Pons (tissue), 1 donor: ENCODE data around the gene SMURF1.

ENCODE experiments used
- DNase-seq: peaks from one replicate; pipeline ENCODE4 v3.0.0-alpha.2; 2016; ENCODE audit warnings: low spot score

SMURF1 gene

DNA sequence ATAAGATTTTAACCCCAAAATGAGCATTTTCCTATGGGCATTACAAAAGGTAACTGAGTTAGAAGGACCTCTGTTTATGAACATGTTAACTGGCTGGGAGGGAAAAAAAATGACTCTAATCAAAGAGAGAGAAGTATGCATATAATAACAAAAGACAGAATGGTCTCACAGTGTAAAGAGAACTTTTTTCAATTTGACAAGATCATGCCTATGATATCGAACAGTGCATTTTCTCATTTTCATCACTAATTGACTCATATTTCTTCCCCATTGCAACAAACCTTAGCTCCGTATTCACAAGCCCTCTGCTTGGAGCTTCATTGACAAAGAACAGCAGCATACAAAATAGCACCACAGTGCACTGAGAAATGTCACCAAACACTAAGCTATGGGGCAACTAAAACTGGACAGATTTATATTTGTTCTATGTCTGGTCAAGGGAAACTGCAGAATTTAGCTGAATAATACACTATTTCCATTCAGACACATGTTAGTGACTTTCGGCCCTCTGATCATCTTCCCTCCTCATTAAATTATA lies 45.6 kb downstream of the SMURF1 start:
- DNase-seq, result peak; percentile 23

DNA sequence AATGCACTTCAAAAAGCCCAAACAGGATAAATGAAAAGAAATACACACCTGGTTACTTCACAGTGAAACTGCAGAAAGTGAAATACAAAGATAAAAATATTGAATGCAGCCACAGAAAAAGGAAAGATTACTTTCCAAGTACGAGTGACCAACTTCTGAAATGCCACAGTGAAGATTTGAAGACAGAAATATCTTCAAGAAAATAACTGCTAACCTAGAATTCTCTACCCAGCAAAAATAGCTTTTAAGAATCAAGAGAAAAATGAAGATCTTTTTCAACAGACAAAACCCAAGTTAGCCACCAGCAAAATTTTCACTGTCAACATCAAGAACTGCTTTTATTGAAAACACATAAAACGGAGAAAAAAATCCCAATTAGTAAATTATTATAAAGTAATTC lies 46.2 kb downstream of the SMURF1 start:
- DNase-seq, result no peak

DNA sequence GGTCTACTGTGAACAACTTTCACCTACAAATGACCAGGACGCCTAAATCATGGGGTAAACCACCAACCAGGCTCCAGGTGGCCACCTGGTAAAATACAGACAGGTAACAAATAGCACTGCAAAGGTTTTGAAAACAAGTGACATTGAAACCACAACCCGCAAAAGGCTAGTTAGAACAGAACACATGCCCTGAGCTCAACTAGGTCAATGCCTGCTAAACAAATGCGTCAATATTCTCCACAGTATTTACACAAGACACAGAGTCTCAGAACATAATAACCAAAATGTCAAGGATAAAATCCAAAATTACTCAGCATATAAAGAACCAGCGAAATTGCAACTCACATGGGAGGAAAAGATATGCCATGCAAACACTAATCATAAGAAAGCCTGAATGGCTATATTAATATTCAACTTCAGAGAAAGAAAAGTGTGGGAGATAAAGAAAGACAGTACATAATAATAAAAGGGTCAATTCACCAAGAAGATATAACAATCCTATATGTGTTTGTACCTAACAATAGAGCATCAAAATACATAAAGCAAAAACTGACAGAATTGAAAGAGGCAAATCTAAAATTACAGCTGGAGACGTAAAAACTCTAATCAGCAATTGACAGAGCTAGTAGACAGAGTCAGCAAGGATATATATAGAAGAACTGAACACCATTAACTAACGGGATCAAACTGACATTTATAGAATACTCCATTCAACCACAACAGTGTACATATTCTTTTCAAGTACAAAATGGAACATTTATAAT lies 47.6 kb downstream of the SMURF1 start:
- DNase-seq, result peak; percentile 27

DNA sequence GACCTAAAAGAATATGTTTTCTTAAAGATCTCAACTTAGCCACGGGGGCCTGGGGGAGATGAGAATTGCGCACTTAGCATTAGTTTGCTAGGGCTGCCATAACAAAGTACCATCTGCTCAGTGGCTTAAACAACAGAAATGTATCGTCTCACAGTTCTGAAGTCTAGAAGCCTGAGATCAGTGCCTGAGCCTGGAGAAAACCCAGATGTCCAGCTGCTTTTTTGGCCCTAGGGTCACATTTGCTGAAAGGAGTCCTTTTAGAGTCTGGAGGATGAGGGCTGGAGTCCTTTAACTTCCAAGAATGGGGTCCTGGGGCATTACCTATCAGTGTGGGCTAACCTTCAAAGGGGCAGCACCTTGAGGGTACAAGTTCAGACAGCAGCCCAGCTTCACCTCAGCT lies 48.2 kb downstream of the SMURF1 start:
- DNase-seq, result peak; percentile 19

DNA sequence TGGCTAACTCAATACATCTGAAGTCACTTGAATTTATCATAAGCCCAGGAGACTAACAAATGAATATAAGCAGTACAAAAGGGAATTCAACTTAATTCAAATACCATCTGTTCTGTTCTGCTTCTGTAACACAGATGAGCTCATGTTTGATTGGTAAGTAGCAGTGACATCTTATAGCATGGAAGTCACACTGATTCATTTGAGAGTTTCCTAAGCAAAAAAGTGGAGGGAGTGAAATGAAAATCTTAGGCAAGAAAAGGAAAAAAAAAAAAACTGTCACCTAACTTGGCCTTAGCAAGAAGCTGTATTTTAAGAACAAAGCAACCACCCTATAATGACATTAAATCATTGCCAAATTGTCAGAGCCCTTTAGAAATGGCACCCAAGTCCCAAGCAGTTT lies 49.5 kb downstream of the SMURF1 start:
- DNase-seq, result peak; percentile 18

DNA sequence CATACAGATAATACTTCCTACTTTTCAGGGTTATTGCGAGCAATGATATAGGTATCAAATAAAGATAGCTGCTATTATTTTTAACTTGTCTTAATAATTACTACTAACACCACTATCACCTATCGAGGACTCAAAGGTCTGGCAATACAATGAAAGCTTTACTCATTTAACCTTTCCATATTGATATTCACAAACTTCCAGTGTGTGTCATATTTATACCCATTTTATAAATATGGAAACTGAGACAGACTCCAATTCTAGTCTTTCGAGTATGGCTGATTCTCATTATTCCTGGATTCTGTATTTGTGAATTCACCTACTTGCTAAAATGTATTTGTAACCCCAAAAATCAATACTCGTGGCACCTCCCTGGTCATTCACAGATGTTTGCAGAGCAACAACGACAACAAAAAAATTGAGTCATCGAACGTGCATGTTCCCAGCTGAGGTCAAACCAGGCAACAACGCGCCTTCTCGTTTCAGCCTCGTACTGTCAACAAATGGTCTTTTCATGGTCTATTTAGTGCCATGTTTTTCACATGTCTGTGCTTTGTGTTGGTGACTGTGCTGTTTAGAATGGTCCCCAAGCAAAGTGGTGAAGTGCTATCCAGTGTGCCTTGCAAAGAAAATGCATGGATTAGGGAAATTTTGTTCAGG lies 51.7 kb downstream of the SMURF1 start:
- peak; percentile 84 for DNase-seq

DNA sequence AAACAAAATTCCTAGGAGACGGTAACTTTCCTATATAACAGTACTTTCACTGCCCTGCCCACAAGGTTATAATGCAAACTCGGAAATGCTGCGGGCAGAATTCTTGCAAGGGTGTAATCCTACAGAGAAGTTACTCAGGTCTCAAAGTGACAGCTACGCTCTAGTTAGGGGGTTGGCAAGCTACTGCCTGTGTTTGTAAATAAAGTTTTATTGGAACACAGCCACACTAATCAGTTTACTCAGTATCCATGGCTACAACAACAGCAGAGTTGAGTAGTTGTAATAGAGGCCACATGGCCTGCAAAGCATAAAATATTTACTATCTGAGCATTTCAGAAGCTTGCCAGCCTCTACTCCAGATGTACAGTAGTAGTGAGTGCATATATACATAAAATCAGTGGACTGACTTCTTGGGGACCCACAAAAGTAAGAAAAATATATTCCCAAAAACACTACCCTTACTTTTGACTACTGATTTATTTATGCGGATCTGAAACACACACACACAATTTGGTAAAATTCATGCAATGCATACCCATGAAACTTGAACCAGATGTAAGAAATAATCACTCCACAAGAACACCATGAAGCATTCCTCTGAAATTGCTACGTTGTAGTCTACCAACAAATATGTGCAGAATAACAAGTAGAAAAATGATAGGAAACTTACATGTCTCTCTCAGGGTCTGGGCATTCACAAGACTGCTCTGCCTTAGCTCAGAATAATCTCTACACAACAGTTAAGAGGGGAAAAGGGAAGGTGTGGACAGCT lies 53.0 kb downstream of the SMURF1 start:
- DNase-seq, result no peak

DNA sequence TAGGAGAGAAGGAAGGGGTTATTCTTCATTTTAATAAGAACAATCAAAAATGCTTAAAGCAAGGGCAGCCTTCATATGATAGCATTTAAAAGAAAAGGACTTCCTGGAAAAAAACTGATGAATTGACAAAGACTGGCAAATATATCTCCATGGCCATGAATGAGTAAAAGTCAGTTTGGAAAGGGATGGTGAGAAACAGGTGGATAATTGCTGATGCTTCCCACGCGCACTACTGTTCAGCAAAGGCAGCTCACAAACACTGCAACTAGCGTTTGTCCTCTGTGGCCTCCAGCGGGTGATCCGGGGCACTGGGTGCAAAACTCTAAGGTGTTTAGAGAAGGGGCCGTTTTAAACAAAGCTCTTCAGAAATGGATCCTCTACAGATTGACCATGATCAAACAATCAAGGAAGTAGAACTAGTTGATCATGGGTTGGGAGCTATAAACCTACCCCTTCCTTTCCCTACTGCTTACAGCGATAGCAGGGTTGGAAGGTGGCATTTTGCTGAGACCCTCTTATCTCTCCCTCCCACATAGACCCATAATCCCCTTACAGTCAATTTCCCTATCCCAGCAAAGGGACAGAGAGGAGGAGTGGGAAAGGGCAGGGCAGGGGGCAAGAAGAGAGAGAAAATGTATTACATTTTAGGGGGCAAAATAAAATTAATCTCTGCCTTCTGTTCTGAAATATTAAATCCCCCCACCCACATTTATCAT lies 53.8 kb downstream of the SMURF1 start:
- no peak for DNase-seq

DNA sequence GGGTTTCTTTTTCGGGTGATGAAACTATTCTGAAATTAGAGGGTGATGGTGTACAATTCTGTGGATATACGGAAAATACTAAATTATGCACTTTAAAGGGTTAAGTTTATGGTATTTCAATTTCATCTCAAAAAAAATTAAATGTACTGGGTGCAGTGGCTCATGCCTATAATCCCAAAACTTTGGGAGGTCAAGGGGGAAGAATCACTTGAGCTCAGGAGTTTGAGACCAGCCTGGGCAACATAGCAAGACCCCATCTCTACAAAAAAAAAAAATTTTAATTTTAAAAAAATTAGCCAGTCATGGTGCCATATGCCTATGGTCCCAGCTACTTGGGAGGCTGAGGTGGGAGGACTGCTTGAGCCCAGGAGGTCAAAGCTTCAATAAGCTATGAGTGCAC lies 57.0 kb downstream of the SMURF1 start:
- no peak for DNase-seq

DNA sequence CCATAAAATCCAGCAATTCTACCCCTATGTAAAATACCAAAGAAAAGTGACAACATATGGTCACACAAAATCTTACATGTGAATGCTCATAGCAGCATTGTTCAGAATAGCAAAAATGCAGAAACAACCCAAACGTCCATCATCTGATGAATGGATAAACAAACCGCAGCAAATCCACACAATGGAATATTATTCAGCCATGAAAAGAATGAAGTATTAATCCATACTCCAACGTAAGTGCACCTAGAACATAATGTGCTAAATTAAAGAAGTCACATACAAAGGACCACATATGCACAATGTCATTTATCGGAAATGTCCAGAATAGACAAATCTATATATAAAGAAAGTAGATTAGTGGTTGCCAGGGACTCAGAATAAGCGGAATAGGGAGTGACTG lies 57.4 kb downstream of the SMURF1 start:
- no peak for DNase-seq

DNA sequence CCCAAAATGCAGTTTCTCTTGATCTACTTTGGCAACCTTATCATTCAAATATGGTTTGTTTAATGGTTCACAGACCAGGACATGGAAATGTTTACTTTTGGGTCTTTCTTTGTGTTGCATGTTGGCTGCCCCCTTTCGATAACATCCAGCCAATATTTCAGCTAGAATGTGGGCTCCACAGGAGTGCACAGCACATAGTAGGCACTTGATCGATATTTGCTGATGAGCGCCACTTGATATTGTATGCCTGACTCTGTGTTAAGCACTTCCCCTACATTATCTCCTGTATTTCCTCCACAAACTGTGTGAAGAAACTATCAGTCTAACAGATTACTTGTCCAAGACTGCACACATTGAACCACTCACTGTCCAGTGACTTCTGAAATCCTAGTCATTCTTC lies 60.2 kb downstream of the SMURF1 start:
- DNase-seq, result no peak

DNA sequence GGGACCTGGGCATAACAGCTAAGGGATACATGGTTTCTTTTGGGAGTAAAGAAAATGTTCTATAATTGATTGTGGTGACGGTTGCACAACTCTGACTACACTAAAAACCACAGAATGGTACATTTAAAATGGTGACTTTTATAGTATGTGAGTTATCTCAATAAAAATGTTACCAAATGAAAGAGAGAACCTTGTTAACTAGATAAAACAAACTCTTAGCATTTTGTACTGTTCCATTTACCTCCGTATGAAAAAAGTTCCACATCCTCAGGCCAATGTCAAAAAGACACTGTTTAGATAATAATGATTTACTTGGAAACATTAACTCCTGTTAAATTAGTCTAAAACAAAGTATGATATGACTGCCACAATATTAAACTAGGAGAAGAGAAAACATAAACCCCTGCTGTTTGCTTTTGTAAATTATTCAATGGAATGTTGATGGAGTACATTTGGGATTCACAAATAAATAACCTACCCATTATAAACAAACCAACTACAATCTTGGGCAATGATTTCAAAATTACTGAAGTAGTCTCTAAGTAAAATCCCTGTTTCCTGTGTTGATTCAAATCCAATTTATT lies 60.7 kb downstream of the SMURF1 start:
- DNase-seq, result no peak

DNA sequence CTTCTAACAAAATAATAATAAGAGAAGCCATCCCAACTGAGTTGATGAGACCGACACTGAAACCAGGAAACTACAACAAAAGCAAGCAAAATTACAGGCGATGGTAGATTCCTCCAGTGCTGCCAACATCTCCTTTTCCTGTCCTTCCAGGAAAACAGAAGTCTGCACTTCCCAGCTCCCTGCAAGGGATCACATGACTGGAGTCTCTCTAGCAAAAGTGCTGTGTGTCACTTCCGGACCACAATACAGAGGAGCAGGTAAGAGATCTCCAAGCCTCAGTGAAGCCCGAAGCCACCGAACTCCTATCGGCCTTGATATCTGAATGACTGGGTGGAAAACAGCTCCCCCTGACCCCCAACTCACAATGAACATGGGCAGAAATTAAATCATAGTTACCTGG lies 63.2 kb downstream of the SMURF1 start:
- no peak for DNase-seq

DNA sequence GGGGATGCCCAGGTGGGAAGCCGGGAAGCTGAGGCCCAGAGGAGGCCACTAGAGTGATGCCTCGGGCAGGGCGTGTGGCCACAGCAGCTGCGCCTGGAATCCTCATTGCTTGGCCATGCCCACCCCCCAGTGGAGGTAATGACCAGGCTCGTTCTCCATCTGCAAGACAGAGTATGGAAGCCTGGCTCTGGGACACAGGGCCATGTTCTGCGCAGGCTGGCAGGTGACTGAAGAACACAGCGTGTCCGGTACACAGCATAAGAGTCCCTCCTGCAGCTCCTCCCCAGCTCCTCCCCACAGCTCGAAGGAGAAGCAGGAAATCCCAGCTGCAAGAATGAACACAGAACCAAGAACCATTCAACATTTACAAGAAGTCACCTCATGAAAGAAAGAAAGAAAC lies 64.8 kb downstream of the SMURF1 start:
- no peak for DNase-seq

DNA sequence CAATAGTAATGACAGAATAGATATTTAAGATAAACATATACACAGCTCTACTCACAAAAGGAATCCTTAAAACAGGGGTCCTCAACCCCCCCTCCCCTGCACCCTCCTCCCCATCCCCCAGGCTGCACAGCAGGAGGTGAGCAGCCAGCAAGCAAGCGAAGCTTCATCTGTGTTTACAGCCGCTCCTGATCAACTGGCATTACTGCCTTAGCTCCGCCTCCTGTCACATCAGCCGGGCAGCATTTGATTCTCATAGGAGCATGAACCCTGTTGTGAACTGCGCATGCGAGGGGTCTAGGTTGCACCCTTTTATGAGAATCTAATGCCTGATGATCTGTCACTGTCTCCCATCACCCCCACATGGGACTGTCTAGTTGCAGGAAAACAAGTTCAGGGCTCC lies 65.5 kb downstream of the SMURF1 start:
- no peak for DNase-seq

DNA sequence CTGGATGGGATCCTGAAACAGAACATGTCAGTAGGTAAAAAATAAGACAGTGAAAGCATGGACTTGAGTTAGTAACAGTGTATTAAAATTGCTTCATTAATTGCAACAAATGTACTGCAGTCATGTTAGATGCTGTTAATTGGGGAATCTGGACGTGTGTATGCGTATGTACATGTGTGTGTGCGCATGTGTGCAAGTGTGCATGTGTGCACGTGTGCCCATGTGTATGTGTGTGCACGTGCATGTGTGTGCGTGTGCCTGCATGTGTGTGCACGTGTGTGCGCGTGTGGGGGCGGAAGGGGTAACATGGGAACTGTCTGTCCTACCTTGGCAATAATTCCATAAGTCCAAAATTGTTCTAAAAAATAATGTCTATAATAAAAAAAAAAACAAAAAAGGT lies 67.3 kb downstream of the SMURF1 start:
- DNase-seq, result no peak

DNA sequence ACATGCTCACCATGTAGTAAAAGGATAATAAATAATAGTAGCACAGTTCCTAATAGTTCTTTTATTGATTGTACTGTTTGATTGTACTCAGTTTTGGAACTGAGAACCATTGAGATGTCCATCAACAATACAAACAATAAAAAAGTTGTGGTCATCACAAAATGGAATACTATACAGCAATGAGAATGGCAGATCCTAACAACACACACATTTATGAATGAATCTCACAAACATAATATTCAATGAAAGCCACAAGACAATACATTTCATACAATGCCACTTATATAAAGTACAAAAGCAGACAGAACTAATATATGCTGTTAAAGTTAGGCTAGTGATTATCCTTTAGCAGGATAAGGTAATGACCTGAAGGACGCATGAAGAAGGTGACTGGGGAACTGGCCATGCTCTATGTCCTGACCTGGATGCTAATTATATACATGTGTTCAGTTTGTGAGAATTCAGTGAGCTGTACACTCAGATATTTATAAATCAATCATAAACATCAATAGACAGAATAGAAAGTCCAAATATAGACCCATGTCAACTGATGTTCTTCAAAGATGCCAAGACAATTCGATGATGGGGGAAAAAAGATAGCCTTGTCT lies 70.0 kb downstream of the SMURF1 start:
- no peak for DNase-seq

DNA sequence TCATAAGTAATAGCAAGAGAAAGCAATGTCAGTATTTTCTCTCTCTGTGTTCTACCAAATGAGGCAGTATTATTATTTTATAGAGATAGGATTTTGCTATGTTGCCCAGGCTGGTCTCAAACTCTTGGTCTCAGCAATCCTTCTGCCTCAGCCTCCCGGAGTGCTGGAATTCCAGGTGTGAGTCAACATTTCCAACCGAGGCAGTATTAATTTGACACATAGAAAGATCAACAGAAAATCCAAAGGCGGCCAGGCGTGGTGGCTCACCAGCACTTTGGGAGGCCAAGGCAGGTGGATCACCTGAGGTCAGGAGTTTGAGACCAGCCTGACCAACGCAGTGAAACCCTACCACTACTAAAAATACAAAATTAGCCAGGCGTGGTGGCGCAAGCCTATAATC lies 71.8 kb downstream of the SMURF1 start:
- no peak for DNase-seq

DNA sequence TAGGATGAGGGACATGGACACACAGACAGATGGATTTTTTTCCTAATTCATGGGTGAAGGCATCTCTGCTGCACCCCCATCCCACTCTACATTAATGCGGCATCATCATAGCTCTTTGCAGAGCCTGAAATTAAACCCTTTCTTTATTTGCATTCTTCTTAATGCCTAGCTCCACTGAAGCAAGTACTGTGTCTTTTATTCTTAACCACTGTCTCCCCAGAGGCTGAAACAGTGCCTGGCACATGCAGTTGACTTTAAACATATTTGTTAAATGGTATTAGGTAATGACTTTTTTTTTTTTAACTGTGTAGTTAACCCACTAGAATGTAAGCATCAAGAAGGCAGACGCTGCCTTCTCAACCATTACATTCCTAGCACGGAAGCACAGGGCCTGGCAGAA lies 73.5 kb downstream of the SMURF1 start:
- DNase-seq, result no peak

DNA sequence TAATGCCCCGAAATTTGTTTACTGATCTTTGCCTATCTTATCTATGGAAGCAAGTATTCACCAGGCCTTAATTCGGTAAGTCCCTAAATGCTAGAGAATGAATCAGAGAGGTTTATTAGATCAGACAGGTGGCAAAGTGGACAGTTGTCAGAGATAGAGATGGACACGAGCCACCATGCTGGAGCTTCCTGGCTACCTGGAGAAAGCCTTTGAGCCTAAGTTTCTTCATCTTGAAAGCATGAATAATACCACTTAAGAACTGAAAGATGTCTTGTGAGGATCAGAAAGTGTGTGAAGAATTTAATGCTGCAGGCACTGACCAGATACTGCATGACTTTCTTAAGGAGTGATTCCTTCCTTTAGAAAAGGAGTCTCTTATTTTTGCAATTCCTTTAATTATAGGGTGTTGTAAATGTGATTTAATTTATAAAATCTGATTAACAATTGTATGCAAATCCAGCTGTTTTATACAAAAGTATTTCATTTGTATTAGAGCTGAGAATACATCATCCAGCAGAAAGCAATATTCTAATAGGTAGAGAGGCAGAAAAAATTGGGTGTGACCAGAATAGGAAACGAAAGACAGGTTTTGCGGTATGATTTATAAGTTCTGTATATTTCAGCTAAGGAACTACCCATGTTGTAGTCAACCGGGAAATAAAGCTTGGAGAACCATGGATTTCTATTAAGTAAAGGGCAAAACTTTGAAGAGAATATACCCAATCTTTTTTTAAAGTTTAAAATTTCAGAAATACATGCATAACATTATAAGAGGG lies 82.7 kb downstream of the SMURF1 start:
- DNase-seq, result no peak

DNA sequence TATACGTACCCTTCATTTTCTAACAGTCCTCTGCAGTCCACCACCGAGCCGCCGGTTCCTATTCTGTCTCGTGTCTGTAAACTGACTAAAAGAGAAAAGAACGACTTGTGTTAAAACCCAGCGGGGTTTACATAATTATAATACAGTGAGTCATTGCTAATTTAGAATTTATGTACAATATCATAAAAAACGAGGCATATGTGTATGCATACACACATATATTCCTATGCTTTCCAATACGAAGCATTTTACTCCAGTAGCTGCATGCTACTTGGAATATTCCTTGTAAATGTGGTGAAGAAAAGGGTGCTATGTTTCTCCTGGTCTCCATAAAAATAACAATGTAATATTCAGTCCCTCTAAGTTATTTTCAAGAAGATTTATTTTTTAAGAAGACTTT lies 89.1 kb downstream of the SMURF1 start:
- DNase-seq, result no peak
